ENCODE measurements around the gene ABL2.

- TF ChIP-seq POLR2A (IDR thresholded peaks at IDR 0.05; ENCODE audit: extremely low read depth, insufficient read length), result no peak
- TF ChIP-seq, protein P1, sequence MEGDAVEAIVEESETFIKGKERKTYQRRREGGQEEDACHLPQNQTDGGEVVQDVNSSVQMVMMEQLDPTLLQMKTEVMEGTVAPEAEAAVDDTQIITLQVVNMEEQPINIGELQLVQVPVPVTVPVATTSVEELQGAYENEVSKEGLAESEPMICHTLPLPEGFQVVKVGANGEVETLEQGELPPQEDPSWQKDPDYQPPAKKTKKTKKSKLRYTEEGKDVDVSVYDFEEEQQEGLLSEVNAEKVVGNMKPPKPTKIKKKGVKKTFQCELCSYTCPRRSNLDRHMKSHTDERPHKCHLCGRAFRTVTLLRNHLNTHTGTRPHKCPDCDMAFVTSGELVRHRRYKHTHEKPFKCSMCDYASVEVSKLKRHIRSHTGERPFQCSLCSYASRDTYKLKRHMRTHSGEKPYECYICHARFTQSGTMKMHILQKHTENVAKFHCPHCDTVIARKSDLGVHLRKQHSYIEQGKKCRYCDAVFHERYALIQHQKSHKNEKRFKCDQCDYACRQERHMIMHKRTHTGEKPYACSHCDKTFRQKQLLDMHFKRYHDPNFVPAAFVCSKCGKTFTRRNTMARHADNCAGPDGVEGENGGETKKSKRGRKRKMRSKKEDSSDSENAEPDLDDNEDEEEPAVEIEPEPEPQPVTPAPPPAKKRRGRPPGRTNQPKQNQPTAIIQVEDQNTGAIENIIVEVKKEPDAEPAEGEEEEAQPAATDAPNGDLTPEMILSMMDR (IDR thresholded peaks at IDR 0.05; ENCODE audit: low read depth, low read length), result no peak
These were observed 39.6 kb upstream of the ABL2 start for GRCh38 chr1:179269071-179269470.
